ENCODE measurements around the gene CPLANE1.
"Not testable (repeated sequence)": the region's sequence is repeated elsewhere in the genome, so short reads cannot be mapped to it uniquely, and the experiment has no call there.

Gene CPLANE1

DNA sequence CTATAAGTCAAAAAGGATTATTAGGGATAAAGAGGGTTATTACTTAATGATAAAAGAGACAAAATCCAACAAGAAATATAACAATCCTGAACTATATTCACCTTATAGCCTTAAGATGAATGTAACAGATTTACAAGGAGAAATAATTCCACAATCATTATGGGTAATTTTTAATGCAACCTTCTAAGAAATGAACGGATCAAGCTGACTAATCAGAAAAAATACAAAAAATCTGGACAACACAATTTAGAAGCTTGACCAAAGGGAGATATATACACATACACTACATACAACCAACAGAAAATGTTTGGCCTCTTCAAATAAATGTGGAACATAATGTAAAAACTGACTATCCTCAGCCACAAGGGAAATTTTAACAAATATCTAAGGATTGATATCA lies 102.3 kb downstream of the CPLANE1 start:
- H3K9me3 Mint-ChIP-seq: peaks cover 8% of the 10 kb centered on the region
- H3K4me1 Mint-ChIP-seq: no peaks in the 10 kb centered on the region
- no peaks in the 10 kb centered on the region for H3K27me3 Mint-ChIP-seq
- DNase-seq (ENCODE audit: low spot score in 2 of 2) (no peak), ATAC-seq (replicated peaks; ENCODE audit: extremely low read depth, poor library complexity, severe bottlenecking) (no peak)
- peaks cover 5% of the 10 kb centered on the region for H3K36me3 Mint-ChIP-seq (ENCODE audit: insufficient read depth)
- no peak overlapping the region for H3K4me3 Mint-ChIP-seq
- H3K27ac Mint-ChIP-seq (ENCODE audit: low read depth): no peak overlapping the region

DNA sequence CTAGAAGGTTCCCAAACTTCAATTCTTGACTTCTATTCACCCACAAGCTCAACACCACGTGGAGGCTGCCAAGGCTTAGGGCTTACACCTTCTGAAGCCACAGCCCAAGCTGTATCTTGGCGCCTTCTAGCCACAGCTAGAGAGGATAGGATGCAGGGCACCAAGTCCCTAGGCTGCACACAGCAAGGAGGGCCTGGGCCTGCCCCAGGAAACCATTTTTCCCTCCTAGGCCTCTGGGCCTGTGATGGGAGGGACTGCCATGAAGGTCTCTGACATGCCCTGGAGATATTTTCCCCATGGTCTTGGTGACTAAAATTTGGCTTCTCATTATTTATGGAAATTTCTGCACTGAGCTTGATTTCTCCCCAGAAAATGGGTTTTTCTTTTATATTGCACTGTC lies 112.5 kb downstream of the CPLANE1 start:
- Mint-ChIP-seq H3K36me3 (ENCODE audit: insufficient read depth) (peaks cover 8% of the 10 kb centered on the region), H3K4me3 (no peak overlapping the region), H3K27me3 (no peaks in the 10 kb centered on the region), H3K27ac (ENCODE audit: low read depth) (no peak overlapping the region), H3K4me1 (no peaks in the 10 kb centered on the region), H3K9me3 (peaks cover 11% of the 10 kb centered on the region)
- no peak for ATAC-seq (replicated peaks; ENCODE audit: extremely low read depth, poor library complexity, severe bottlenecking)
- no peak for DNase-seq (ENCODE audit: low spot score in 2 of 2)

DNA sequence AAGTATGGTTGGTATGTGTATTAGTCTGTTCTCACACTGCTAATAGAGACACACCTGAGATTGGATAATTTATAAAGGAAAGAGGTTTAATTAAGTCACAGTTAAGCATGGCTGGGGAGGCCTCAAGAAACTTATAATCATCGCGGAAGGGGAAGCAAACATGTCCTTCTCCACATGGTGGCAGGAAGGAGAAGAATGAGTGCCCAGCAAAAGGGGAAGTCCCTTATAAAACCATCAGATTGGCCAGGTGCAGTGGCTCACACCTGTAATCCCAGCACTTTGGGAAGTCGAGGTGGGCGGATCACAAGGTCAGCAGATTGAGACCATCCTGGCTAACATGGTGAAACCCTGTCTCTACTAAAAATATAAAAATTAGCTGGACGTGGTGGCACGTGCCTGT lies 113.9 kb downstream of the CPLANE1 start:
- H3K4me3 Mint-ChIP-seq; H3K36me3 Mint-ChIP-seq (ENCODE audit: insufficient read depth); H3K4me1 Mint-ChIP-seq; ATAC-seq (replicated peaks; ENCODE audit: extremely low read depth, poor library complexity, severe bottlenecking); H3K27ac Mint-ChIP-seq (ENCODE audit: low read depth); DNase-seq (ENCODE audit: low spot score in 2 of 2); H3K27me3 Mint-ChIP-seq: not testable (repeated sequence)
- peaks cover 11% of the 10 kb centered on the region for H3K9me3 Mint-ChIP-seq

DNA sequence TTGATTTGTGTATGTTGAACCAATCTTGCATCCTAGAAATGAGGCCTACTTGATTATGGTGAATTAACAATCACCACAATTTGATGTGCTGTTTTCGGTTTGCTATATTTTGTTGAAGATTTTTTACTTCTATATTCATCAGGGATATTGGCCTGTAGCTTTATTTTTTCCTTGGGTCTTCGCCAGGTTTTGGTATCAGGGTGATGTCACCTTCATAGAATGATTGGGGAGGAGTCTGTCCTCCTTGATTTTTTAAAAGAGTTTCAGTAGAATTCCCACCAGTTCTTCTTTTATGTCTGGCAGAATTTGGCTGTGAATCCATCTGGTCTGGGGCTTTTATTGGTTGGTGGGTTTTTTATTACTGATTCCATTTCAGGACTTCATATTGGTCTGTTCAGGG lies 115.2 kb downstream of the CPLANE1 start:
- Mint-ChIP-seq H3K4me1 (no peaks in the 10 kb centered on the region), H3K27me3 (no peaks in the 10 kb centered on the region), H3K27ac (ENCODE audit: low read depth) (no peak overlapping the region), H3K4me3 (no peak overlapping the region), H3K36me3 (ENCODE audit: insufficient read depth) (peaks cover 3% of the 10 kb centered on the region), H3K9me3 (peaks cover 11% of the 10 kb centered on the region)
- ATAC-seq (replicated peaks; ENCODE audit: extremely low read depth, poor library complexity, severe bottlenecking) (no peak), DNase-seq (ENCODE audit: low spot score in 2 of 2) (no peak)

DNA sequence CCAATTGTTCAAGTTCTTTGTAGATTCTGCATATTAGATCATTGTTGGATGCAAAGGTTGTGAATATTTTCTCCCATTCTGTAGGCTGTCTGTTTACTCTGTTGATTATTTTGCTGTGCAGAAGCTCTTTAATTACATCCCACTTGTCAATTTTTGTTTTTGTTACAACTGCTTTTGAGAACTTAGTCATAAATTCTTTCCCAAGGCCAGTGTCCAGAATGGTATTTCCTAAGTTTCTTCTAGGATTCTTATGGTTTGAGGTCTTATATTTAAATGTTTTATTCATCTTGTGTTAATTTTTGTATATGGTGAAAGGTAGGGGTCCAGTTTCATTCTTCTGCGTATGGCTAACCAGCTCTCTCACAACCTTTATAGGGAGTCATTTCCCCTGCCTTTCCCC lies 116.5 kb downstream of the CPLANE1 start:
- H3K4me1 Mint-ChIP-seq: no peaks in the 10 kb centered on the region
- DNase-seq (ENCODE audit: low spot score in 2 of 2) (no peak), ATAC-seq (replicated peaks; ENCODE audit: extremely low read depth, poor library complexity, severe bottlenecking) (no peak)
- peaks cover 11% of the 10 kb centered on the region for H3K9me3 Mint-ChIP-seq
- H3K27me3 Mint-ChIP-seq: no peaks in the 10 kb centered on the region
- peaks cover 3% of the 10 kb centered on the region for H3K36me3 Mint-ChIP-seq (ENCODE audit: insufficient read depth)
- no peak overlapping the region for H3K4me3 Mint-ChIP-seq
- H3K27ac Mint-ChIP-seq (ENCODE audit: low read depth): no peak overlapping the region

DNA sequence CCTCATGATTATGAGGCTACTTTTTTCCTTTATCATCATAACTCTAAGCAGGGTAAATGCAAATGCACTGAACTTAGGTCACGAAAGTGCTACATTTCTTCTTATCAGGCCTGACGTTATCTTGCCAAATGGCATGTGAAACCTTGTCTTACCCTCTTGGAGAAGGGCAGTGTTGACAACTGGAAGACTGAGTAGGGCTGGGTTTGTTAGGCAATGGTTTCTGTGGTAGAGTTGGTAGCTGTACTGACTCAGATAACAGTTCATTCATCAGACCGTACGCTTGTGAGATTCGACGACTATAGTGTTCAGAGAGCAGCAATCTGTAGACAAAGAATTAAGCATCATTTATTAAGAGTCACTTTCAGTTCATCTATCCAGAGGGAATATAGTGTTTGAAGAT lies 127.7 kb downstream of the CPLANE1 start:
- Mint-ChIP-seq H3K9me3 (no peaks in the 10 kb centered on the region), H3K4me3 (no peak overlapping the region), H3K27me3 (no peaks in the 10 kb centered on the region), H3K36me3 (ENCODE audit: insufficient read depth) (peaks cover 14% of the 10 kb centered on the region), H3K4me1 (no peaks in the 10 kb centered on the region), H3K27ac (ENCODE audit: low read depth) (no peak overlapping the region)
- DNase-seq (ENCODE audit: low spot score in 2 of 2) (no peak), ATAC-seq (replicated peaks; ENCODE audit: extremely low read depth, poor library complexity, severe bottlenecking) (no peak)

DNA sequence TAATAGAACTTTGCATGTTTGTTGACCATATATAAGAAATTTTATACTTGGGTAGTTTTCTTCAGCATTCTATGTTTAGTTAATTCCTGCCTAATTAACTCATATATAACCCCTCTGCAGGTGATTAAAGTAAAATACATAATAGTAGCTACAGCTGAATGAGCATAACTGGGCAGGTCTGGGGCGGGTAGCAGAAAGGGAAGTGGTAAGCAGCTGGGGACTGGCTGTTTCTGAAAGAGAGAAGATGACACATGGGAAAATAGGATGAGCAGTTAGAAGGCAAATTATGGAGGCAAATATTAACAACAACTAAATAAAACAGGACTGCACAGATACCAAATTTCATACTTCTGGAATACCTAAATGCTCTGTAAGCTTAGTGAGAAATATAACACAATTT lies 128.1 kb downstream of the CPLANE1 start:
- DNase-seq (ENCODE audit: low spot score in 2 of 2) (no peak), ATAC-seq (replicated peaks; ENCODE audit: extremely low read depth, poor library complexity, severe bottlenecking) (no peak)
- H3K9me3 Mint-ChIP-seq: no peaks in the 10 kb centered on the region
- peaks cover 14% of the 10 kb centered on the region for H3K36me3 Mint-ChIP-seq (ENCODE audit: insufficient read depth)
- no peak overlapping the region for H3K4me3 Mint-ChIP-seq
- no peaks in the 10 kb centered on the region for H3K27me3 Mint-ChIP-seq
- no peaks in the 10 kb centered on the region for H3K4me1 Mint-ChIP-seq
- no peak overlapping the region for H3K27ac Mint-ChIP-seq (ENCODE audit: low read depth)

DNA sequence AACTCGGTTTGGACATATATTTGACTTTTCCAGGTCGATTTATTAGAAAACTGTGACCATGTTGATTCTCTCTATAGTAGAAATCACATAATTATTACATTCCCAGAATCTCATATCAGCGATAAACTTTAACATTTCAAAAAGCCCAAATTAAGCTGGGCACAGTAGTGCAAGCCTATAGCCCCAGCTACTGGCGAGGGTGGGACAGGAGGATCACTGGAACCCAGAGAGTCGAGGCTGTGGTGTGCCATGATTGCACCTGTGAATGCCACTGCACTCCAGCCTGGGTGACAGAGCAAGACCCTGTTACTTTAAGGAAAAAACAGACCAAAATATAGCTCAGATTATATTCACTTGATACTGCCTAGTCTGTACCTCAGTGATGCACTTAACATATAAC lies 128.9 kb downstream of the CPLANE1 start:
- ATAC-seq (replicated peaks; ENCODE audit: extremely low read depth, poor library complexity, severe bottlenecking): no peak
- no peaks in the 10 kb centered on the region for H3K4me1 Mint-ChIP-seq
- no peak overlapping the region for H3K4me3 Mint-ChIP-seq
- DNase-seq (ENCODE audit: low spot score in 2 of 2): no peak
- H3K36me3 Mint-ChIP-seq (ENCODE audit: insufficient read depth): peaks cover 12% of the 10 kb centered on the region
- no peak overlapping the region for H3K27ac Mint-ChIP-seq (ENCODE audit: low read depth)
- H3K27me3 Mint-ChIP-seq: no peaks in the 10 kb centered on the region
- no peaks in the 10 kb centered on the region for H3K9me3 Mint-ChIP-seq

DNA sequence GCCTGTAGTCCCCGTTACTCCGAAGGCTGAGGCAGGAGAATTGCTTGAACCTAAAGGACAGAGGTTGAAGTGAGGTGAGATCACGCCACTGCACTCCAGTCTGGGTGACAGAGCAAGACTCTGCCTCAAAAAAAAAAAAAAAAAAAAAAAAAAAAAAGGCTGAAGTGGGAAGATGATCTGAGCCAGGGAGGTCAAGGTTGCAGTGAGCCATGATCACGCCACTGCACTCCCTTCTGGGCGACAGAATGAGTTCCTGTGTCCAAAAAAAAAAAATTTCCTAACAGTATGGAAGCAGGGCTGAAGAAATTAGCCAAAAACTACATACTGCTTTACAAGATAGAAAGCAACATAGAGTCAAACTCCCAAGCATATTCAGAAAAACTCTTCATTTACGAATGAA lies 132.8 kb downstream of the CPLANE1 start:
- Mint-ChIP-seq H3K27ac (ENCODE audit: low read depth) (no peak overlapping the region), H3K9me3 (no peaks in the 10 kb centered on the region), H3K4me3 (no peak overlapping the region), H3K4me1 (peaks cover 22% of the 10 kb centered on the region), H3K27me3 (no peaks in the 10 kb centered on the region), H3K36me3 (ENCODE audit: insufficient read depth) (peaks cover 12% of the 10 kb centered on the region)
- ATAC-seq (replicated peaks; ENCODE audit: extremely low read depth, poor library complexity, severe bottlenecking) (no peak), DNase-seq (ENCODE audit: low spot score in 2 of 2) (no peak)

DNA sequence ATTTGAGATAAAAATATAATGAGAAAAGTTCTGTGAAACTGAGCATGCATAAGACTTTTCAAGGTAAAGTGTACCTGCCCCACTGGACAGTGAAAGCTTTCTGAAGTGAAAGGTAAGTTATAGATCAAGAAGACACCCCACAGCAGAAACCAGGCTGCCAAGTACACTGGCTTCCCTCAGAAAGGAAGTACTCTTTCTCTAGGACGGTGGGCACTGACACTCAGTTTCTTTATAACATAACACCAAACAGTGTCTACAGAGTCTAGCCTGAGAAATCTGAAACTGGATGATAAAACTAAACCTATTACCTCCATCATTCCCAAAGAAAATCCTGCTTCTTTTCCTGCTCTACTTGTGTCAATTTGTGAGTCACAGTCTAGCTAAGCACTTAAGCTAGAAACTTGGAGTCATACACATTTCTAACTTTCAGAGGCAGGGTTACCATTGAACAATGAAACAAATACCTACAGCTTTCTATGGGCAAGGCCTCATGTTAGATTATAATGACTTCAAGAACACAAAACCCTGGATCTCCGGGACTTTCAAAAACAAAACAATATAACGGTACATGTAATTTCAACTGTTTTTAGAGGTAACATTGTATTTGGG lies 136.7 kb downstream of the CPLANE1 start:
- ATAC-seq (replicated peaks; ENCODE audit: extremely low read depth, poor library complexity, severe bottlenecking): no peak

DNA sequence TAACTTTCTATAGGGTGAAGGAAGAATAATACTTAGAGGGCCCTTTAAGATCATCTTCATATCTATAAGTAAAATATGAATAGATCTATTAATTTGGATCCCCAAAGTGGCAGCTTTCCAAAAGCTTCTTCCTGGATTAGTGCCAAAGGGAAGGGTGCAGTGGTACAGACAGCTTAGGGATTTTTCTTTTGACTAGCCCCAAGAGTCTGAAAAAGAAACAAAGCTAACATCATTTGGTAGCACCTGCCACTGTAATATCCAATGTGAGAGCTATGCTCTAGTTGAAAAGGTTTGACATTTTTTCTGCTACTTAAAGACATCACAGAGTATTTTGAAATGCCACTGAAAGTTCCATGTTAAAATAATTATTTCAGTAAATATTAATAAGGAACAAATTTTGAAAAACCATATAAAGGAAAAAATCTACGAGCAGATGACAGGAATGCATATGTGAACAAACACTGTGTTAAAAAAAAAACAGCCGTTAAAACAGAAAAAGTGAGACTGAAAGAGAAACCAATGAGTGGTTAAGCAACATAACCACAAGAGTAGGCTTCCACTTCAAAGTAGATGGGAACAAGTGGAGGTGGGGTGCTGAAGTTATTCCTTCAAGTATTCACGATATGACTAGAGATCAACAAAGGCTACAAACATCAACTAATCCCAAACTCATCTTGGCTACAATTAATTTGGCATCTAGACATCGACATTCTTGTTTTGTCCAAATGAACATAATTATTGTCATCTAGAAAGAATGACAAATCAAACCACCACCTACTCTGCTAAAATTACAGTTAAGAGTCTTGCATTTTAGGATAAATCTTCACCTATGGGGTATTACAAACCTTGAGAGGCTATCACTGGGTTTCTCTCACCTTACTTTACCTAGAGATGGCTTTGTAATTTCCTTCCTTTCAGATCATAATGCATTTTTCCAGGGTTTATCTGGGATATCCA lies 137.5 kb downstream of the CPLANE1 start:
- no peaks in the 10 kb centered on the region for H3K9me3 Mint-ChIP-seq
- no peak for DNase-seq (ENCODE audit: low spot score in 2 of 2)
- H3K36me3 Mint-ChIP-seq (ENCODE audit: insufficient read depth): peaks cover 6% of the 10 kb centered on the region
- ATAC-seq (replicated peaks; ENCODE audit: extremely low read depth, poor library complexity, severe bottlenecking): peak; percentile 80
- peak overlapping the region; percentile 12 for H3K27ac Mint-ChIP-seq (ENCODE audit: low read depth)
- H3K27me3 Mint-ChIP-seq: no peaks in the 10 kb centered on the region
- peaks cover 28% of the 10 kb centered on the region for H3K4me1 Mint-ChIP-seq
- peak overlapping the region; percentile 65 for H3K4me3 Mint-ChIP-seq

More for the DNA sequence above, 136.7 kb downstream of the CPLANE1 start:
- peak overlapping the region; percentile 12 for H3K27ac Mint-ChIP-seq (ENCODE audit: low read depth)
- DNase-seq (ENCODE audit: low spot score in 2 of 2): no peak
- H3K4me1 Mint-ChIP-seq: peaks cover 28% of the 10 kb centered on the region
- no peaks in the 10 kb centered on the region for H3K27me3 Mint-ChIP-seq
- peak overlapping the region; percentile 65 for H3K4me3 Mint-ChIP-seq
- H3K36me3 Mint-ChIP-seq (ENCODE audit: insufficient read depth): peaks cover 6% of the 10 kb centered on the region
- H3K9me3 Mint-ChIP-seq: no peaks in the 10 kb centered on the region

DNA sequence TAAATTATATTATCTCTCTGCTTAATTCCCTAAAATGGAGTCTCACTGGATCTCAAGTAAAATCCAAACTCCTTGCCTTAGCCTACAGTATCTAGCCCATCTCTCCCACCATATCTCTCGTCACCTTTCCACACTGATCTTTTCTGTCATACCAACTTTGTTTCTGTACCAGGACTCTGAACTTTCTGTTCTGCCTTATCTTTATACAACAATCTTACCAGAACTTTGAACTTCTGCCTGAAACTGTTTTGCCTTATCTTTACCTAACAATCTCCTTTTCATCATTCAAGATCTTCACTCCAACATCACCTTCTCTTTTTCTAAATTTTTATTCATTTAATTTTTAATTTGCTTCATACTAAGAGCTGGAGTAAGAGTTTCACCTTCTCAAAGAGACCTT lies 139.0 kb downstream of the CPLANE1 start:
- no peak for DNase-seq (ENCODE audit: low spot score in 2 of 2)
- H3K27ac Mint-ChIP-seq (ENCODE audit: low read depth): peak overlapping the region; percentile 1
- H3K36me3 Mint-ChIP-seq (ENCODE audit: insufficient read depth): peaks cover 11% of the 10 kb centered on the region
- no peak overlapping the region for H3K4me3 Mint-ChIP-seq
- peaks cover 28% of the 10 kb centered on the region for H3K4me1 Mint-ChIP-seq
- no peaks in the 10 kb centered on the region for H3K9me3 Mint-ChIP-seq
- H3K27me3 Mint-ChIP-seq: no peaks in the 10 kb centered on the region
- ATAC-seq (replicated peaks; ENCODE audit: extremely low read depth, poor library complexity, severe bottlenecking): no peak

DNA sequence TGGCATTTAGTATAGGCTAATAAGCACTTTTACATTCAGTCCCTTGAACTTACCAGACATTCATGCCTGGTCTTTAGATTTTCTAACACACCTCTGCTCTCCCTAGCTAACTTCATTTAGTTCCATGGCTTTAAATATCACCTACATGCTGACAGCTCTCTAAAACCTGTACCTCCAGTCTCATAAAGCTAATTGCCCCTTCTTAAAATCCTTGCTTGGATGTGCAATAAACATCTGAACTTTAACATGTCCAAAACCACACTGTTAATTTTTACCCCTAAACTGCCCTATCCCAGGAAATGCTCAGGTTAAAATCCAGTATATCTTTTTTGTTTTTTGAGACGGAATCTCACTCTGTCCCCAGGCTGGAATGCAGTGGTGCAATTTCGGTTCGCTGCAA lies 139.8 kb downstream of the CPLANE1 start:
- Mint-ChIP-seq H3K27me3 (no peaks in the 10 kb centered on the region), H3K27ac (ENCODE audit: low read depth) (no peak overlapping the region), H3K9me3 (no peaks in the 10 kb centered on the region), H3K4me1 (peaks cover 28% of the 10 kb centered on the region), H3K36me3 (ENCODE audit: insufficient read depth) (peaks cover 10% of the 10 kb centered on the region), H3K4me3 (no peak overlapping the region)
- DNase-seq (ENCODE audit: low spot score in 2 of 2) (no peak), ATAC-seq (replicated peaks; ENCODE audit: extremely low read depth, poor library complexity, severe bottlenecking) (no peak)

All from central memory CD8-positive, alpha-beta T cell (primary cell).